ENCODE results near the gene USH2A.

GRCh38 chr1:215761446-215761845 is 661.8 kb downstream of the USH2A start:
- TF ChIP-seq CTCF (conservative IDR thresholded peaks at IDR 0.05; ENCODE audit: low read length) (no peak), EZH2phosphoT487 (IDR thresholded peaks at IDR 0.05; ENCODE audit: borderline replicate concordance) (no peak)
